ENCODE measurements around the gene PTPRC.

DNA sequence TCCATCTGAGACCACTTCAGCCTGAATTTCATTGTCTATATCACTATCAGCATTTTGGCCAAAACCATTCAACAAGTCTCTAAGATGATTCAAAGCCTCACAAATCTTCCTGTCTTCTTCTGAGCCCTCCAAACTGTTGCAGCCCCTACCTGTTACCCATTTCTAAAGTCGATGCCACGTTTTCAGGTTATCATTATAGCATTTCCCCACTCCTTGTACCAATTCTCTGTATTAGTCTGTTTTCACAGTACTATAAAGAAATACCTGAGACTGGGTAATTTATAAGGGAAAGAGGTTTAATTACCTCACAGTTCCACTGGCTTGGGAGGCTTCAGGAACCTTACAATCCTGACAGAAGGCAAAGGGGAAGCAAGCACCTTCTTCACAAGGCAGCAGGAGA lies 158.8 kb downstream of the PTPRC start:
- TF ChIP-seq, protein P1, sequence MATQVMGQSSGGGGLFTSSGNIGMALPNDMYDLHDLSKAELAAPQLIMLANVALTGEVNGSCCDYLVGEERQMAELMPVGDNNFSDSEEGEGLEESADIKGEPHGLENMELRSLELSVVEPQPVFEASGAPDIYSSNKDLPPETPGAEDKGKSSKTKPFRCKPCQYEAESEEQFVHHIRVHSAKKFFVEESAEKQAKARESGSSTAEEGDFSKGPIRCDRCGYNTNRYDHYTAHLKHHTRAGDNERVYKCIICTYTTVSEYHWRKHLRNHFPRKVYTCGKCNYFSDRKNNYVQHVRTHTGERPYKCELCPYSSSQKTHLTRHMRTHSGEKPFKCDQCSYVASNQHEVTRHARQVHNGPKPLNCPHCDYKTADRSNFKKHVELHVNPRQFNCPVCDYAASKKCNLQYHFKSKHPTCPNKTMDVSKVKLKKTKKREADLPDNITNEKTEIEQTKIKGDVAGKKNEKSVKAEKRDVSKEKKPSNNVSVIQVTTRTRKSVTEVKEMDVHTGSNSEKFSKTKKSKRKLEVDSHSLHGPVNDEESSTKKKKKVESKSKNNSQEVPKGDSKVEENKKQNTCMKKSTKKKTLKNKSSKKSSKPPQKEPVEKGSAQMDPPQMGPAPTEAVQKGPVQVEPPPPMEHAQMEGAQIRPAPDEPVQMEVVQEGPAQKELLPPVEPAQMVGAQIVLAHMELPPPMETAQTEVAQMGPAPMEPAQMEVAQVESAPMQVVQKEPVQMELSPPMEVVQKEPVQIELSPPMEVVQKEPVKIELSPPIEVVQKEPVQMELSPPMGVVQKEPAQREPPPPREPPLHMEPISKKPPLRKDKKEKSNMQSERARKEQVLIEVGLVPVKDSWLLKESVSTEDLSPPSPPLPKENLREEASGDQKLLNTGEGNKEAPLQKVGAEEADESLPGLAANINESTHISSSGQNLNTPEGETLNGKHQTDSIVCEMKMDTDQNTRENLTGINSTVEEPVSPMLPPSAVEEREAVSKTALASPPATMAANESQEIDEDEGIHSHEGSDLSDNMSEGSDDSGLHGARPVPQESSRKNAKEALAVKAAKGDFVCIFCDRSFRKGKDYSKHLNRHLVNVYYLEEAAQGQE (IDR thresholded peaks at IDR 0.05; ENCODE audit: insufficient read depth in 1 of 2, low read depth in 2 of 2, low read length in 2 of 2), result no peak
- TF ChIP-seq SIN3A (IDR thresholded peaks at IDR 0.05; ENCODE audit: borderline replicate concordance, insufficient read depth, low read length) (no peak), TAF1 (IDR thresholded peaks at IDR 0.05; ENCODE audit: borderline replicate concordance, insufficient read depth, low read length) (no peak), POLR2AphosphoS5 (IDR thresholded peaks at IDR 0.05; ENCODE audit: low read depth, low read length) (no peak), FOXP2 (optimal IDR thresholded peaks at IDR 0.05; ENCODE audit: borderline replicate concordance, extremely low read depth, extremely low read length, insufficient read depth) (no peak)

Data from PFSK-1 (cell line).